ENCODE measurements around the gene CD7. TPM values are rescaled to one million over a fixed set of nuclear protein-coding genes. Genes with fewer than 3 reads are reported as not detected.

Gene CD7
- total RNA-seq, 1 donor from 2014 or later = 0.27 TPM

DNA sequence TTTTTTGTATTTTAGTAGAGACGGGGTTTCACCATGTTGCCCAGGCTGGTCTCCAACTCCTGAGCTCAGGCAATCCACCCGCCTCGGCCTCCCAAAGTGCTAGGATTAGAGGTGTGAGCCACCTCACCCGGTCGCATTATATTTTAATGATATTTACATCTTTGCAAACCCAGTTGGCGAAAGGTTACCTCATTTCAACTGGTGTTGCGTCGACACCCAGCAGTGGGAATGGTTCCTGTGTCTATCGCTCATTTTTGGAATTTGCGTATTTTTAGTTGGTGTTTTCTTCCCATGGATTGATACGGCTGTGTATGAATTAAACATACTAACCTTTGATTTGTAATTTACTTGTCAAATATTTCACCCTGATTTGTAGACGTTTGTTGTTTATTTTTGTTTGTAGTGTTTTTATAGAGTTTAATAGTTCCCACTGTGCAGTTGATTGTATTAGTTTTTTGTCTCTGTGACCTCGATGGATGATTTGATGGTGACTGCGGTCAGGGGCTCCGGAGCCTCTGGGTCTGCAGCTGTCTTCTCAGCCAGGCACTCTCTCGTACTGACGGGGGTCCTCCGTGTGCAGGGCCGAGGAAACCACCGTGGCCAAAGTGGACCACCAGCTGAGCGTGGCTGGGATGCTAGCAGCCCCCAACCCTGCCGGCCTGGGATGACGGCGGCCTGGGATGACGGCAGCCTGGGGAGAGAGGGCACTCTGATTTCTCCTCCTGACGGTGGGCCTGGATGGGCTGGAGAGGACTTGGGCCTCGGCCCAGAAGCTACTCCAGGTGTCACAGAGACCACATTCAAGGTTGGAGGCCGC, 4.0 kb downstream of the CD7 start:
- H3K4me3 Mint-ChIP-seq (ENCODE audit: unreplicated experiment) = peak overlapping the region; percentile 23
- no peak overlapping the region for H3K27ac Mint-ChIP-seq (ENCODE audit: unreplicated experiment)
- DNase-seq = no peak
- peaks cover 3% of the 10 kb centered on the region for H3K4me1 Mint-ChIP-seq (ENCODE audit: low read depth, unreplicated experiment)
- peaks cover 9% of the 10 kb centered on the region for H3K27me3 Mint-ChIP-seq (ENCODE audit: unreplicated experiment)
- TF ChIP-seq, protein P1, sequence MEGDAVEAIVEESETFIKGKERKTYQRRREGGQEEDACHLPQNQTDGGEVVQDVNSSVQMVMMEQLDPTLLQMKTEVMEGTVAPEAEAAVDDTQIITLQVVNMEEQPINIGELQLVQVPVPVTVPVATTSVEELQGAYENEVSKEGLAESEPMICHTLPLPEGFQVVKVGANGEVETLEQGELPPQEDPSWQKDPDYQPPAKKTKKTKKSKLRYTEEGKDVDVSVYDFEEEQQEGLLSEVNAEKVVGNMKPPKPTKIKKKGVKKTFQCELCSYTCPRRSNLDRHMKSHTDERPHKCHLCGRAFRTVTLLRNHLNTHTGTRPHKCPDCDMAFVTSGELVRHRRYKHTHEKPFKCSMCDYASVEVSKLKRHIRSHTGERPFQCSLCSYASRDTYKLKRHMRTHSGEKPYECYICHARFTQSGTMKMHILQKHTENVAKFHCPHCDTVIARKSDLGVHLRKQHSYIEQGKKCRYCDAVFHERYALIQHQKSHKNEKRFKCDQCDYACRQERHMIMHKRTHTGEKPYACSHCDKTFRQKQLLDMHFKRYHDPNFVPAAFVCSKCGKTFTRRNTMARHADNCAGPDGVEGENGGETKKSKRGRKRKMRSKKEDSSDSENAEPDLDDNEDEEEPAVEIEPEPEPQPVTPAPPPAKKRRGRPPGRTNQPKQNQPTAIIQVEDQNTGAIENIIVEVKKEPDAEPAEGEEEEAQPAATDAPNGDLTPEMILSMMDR (IDR thresholded peaks at IDR 0.05; ENCODE audit: partially characterized antibody, unreplicated experiment) = no peak
- H3K9me3 Mint-ChIP-seq (ENCODE audit: unreplicated experiment) = no peaks in the 10 kb centered on the region
- H3K36me3 Mint-ChIP-seq (ENCODE audit: unreplicated experiment) = no peaks in the 10 kb centered on the region

DNA sequence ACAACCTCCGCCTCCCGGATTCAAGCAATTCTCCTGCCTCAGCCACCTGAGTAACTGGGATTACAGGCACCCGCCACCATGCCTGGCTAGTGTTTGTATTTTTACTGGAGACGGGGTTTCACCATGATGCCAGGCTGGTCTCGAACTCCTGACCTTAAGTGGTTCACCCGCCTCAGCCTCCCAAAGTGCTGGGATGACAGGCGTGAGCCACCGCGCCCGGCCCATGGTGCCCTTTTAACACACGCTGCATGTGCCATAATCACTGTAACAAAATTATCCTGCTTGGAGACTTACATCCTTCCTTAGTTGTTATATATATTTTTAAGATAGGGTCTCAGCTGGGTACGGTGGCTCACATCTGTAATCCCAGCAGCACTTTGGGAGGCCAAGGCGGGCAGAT, 5.4 kb downstream of the CD7 start:
- no peak overlapping the region for H3K27ac Mint-ChIP-seq (ENCODE audit: unreplicated experiment)
- TF ChIP-seq, protein P1 (IDR thresholded peaks at IDR 0.05; ENCODE audit: partially characterized antibody, unreplicated experiment) = no peak

DNA sequence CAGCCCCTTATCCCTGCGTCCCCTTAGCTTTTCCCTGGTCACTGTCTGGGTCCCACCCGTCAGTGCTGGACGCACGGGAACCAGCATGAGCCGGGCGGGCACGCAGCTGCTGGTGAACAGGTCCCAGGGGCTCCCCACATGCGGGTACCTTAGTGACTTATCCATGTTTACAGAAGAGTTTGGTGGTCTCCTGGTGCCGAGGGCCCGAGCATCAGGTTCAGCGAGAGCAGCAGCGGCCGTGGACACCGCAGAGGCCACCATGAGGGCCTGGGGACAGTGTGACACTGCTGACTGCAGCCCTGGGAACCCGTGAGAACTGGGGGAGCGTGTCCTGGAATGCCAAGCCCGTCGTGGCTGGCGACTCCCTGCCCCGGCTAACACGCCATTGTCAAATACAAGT, 6.5 kb downstream of the CD7 start:
- no peaks in the 10 kb centered on the region for H3K36me3 Mint-ChIP-seq (ENCODE audit: unreplicated experiment)
- peaks cover 1% of the 10 kb centered on the region for H3K9me3 Mint-ChIP-seq (ENCODE audit: unreplicated experiment)
- no peak for DNase-seq
- no peak overlapping the region for H3K27ac Mint-ChIP-seq (ENCODE audit: unreplicated experiment)
- H3K4me1 Mint-ChIP-seq (ENCODE audit: low read depth, unreplicated experiment) = peaks cover 3% of the 10 kb centered on the region
- H3K27me3 Mint-ChIP-seq (ENCODE audit: unreplicated experiment) = peaks cover 8% of the 10 kb centered on the region
- TF ChIP-seq, protein P1 (IDR thresholded peaks at IDR 0.05; ENCODE audit: partially characterized antibody, unreplicated experiment) = no peak
- H3K4me3 Mint-ChIP-seq (ENCODE audit: unreplicated experiment) = no peak overlapping the region

More for the DNA sequence above, 5.4 kb downstream of the CD7 start:
- no peaks in the 10 kb centered on the region for H3K36me3 Mint-ChIP-seq (ENCODE audit: unreplicated experiment)
- no peaks in the 10 kb centered on the region for H3K9me3 Mint-ChIP-seq (ENCODE audit: unreplicated experiment)
- H3K4me3 Mint-ChIP-seq (ENCODE audit: unreplicated experiment) = no peak overlapping the region
- H3K27me3 Mint-ChIP-seq (ENCODE audit: unreplicated experiment) = peaks cover 9% of the 10 kb centered on the region
- no peak for DNase-seq
- H3K4me1 Mint-ChIP-seq (ENCODE audit: low read depth, unreplicated experiment) = peaks cover 3% of the 10 kb centered on the region

DNA sequence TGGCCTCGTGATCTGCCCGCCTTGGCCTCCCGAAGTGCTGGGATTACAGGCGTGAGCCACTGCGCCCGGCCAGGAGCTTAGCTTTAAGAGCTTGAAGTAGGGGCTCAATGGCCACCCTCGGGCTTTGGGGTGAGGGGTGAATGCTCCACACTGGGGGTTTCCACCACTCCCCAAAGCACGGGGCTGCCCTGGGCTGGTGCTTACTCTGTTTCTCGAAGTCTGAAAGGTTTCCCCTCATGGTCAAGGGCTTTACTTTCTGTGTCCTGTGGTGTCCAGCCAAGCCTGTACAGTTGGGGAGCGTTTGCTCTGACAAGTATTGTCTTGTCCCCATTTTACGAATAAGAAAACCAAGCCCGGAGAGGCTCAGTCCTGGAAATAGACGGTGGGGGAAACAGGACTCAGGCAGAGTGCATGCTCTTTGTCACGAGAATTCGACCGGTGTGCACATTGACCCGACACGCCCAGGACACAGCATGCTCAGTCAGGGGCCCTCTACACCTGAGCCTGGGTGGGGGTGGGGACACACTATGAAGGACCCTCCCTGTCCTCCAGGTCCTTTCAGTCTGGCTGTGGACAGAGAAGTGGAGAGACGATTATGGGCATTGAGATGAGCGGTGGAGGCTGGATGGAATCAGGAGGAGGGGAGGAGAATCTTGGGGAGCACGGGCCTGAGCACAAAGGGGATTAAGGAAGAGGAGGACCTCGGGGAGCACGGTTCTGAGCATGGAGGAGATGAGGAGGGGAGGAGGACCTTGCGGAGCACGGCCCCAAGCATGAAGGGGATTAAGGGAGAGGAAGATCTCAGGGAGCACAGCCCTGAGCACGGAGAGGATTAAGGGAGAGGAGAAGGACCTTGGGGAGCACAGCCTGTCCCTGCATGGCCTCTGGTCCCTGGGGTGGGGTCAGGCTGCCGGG, 7.5 kb downstream of the CD7 start:
- no peak for DNase-seq
- peaks cover 7% of the 10 kb centered on the region for H3K27me3 Mint-ChIP-seq (ENCODE audit: unreplicated experiment)
- H3K4me1 Mint-ChIP-seq (ENCODE audit: low read depth, unreplicated experiment) = no peaks in the 10 kb centered on the region
- TF ChIP-seq, protein P1 (IDR thresholded peaks at IDR 0.05; ENCODE audit: partially characterized antibody, unreplicated experiment) = no peak
- no peak overlapping the region for H3K27ac Mint-ChIP-seq (ENCODE audit: unreplicated experiment)
- H3K36me3 Mint-ChIP-seq (ENCODE audit: unreplicated experiment) = no peaks in the 10 kb centered on the region
- H3K4me3 Mint-ChIP-seq (ENCODE audit: unreplicated experiment) = no peak overlapping the region
- peaks cover 1% of the 10 kb centered on the region for H3K9me3 Mint-ChIP-seq (ENCODE audit: unreplicated experiment)
